Testis (tissue), 2 donors: ENCODE measurements around the gene FOXD2.

Experiments
- CTCF ChIP-seq, 3 experiments: fragments of 450-650 bp in 2 of 3; fragments of 200-600 bp in 1 of 3; sonication (generic) in 1 of 3; IDR thresholded peaks; one replicate each; pipeline ENCODE4 v1.5.1; 2016 to 2019; ENCODE audit warnings: antibody characterized with exemption in 3 of 3, mild to moderate bottlenecking in 2 of 3, moderate library complexity in 1 of 3
- POLR2A ChIP-seq: fragments of 450-650 bp; IDR thresholded peaks from one replicate; pipeline ENCODE4 v1.6.1; 2017; ENCODE audit warnings: antibody characterized with exemption, mild to moderate bottlenecking, moderate library complexity

GRCh38 chr1:47401761-47402160, 36.1 kb upstream of the FOXD2 start:
- TF ChIP-seq CTCF (IDR thresholded peaks at IDR 0.05) (no peak), POLR2A (no peak)
